Measurements from ENCODE around the gene KERA.

Gene KERA

GRCh38 chr12:91007531-91008290 is 50.1 kb downstream of the KERA start:
- no peak for DNase-seq

- no peak for DNase-seq
Observed at GRCh38 chr12:91004872-91005271, 53.0 kb downstream of the KERA start, which contains the start of gene EPYC. Gene EPYC (minus strand): TSS chr12:91004972. CDS start chr12:91002565, 2,407 bp downstream.

- no peak for DNase-seq
Observed at GRCh38 chr12:91003737-91004136, 54.1 kb downstream of the KERA start.

- DNase-seq: no peak
Observed at GRCh38 chr12:91001306-91001705, 56.5 kb downstream of the KERA start.

Measured in activated T-cell treated with anti-CD3 and anti-CD28 coated beads, Interleukin-2, amount 50 U/mL, for 1 hour (primary cell).